ENCODE measurements around the gene PCDH15. TPM values are rescaled to one million over a fixed set of nuclear protein-coding genes. Genes with fewer than 3 reads are reported as not detected.

The PCDH15 gene
- total RNA-seq, 1 donor from 2014 or later, result not detected

- TF ChIP-seq CTCF (IDR thresholded peaks at IDR 0.05), result no peak
- H3K4me1 Mint-ChIP-seq (ENCODE audit: low read depth), result peaks cover 19% of the 10 kb centered on the region
- no peaks in the 10 kb centered on the region for H3K27me3 Mint-ChIP-seq (ENCODE audit: low read depth)
- no peak overlapping the region for H3K4me3 Mint-ChIP-seq (ENCODE audit: unreplicated experiment)
- H3K9me3 Mint-ChIP-seq (ENCODE audit: low read depth), result peaks cover 8% of the 10 kb centered on the region
- no peak overlapping the region for H3K27ac Mint-ChIP-seq (ENCODE audit: unreplicated experiment)
- DNase-seq (ENCODE audit: low spot score), result no peak
- no peaks in the 10 kb centered on the region for H3K36me3 Mint-ChIP-seq (ENCODE audit: low read depth)
These were observed 676.7 kb downstream of the PCDH15 start for GRCh38 chr10:54124209-54124885.

- Mint-ChIP-seq H3K27ac (ENCODE audit: unreplicated experiment) (no peak overlapping the region), H3K4me3 (ENCODE audit: unreplicated experiment) (no peak overlapping the region), H3K27me3 (ENCODE audit: low read depth) (peaks cover under 1% of the 10 kb centered on the region), H3K4me1 (ENCODE audit: low read depth) (peaks cover 19% of the 10 kb centered on the region), H3K36me3 (ENCODE audit: low read depth) (no peaks in the 10 kb centered on the region), H3K9me3 (ENCODE audit: low read depth) (peaks cover 8% of the 10 kb centered on the region)
- DNase-seq (ENCODE audit: low spot score), result no peak
- TF ChIP-seq CTCF (IDR thresholded peaks at IDR 0.05), result no peak
These were observed 680.2 kb downstream of the PCDH15 start for GRCh38 chr10:54120806-54121205.

- Mint-ChIP-seq H3K4me3 (ENCODE audit: unreplicated experiment) (no peak overlapping the region), H3K4me1 (ENCODE audit: low read depth) (no peaks in the 10 kb centered on the region), H3K9me3 (ENCODE audit: low read depth) (peaks cover 3% of the 10 kb centered on the region), H3K36me3 (ENCODE audit: low read depth) (no peaks in the 10 kb centered on the region), H3K27ac (ENCODE audit: unreplicated experiment) (no peak overlapping the region), H3K27me3 (ENCODE audit: low read depth) (peaks cover 1% of the 10 kb centered on the region)
- DNase-seq (ENCODE audit: low spot score), result no peak
- TF ChIP-seq CTCF (IDR thresholded peaks at IDR 0.05), result no peak
These were observed 692.1 kb downstream of the PCDH15 start for GRCh38 chr10:54108961-54109360.

- Mint-ChIP-seq H3K4me3 (ENCODE audit: unreplicated experiment) (no peak overlapping the region), H3K27ac (ENCODE audit: unreplicated experiment) (no peak overlapping the region), H3K27me3 (ENCODE audit: low read depth) (no peaks in the 10 kb centered on the region), H3K4me1 (ENCODE audit: low read depth) (no peaks in the 10 kb centered on the region), H3K36me3 (ENCODE audit: low read depth) (no peaks in the 10 kb centered on the region), H3K9me3 (ENCODE audit: low read depth) (peaks cover 6% of the 10 kb centered on the region)
- DNase-seq (ENCODE audit: low spot score), result no peak
- TF ChIP-seq CTCF (IDR thresholded peaks at IDR 0.05), result no peak
These were observed 704.1 kb downstream of the PCDH15 start for GRCh38 chr10:54096892-54097291.

- Mint-ChIP-seq H3K36me3 (ENCODE audit: low read depth) (no peaks in the 10 kb centered on the region), H3K9me3 (ENCODE audit: low read depth) (no peaks in the 10 kb centered on the region), H3K4me1 (ENCODE audit: low read depth) (no peaks in the 10 kb centered on the region), H3K27me3 (ENCODE audit: low read depth) (no peaks in the 10 kb centered on the region), H3K4me3 (ENCODE audit: unreplicated experiment) (no peak overlapping the region), H3K27ac (ENCODE audit: unreplicated experiment) (no peak overlapping the region)
- TF ChIP-seq CTCF (IDR thresholded peaks at IDR 0.05), result no peak
- DNase-seq (ENCODE audit: low spot score), result no peak
These were observed 706.7 kb downstream of the PCDH15 start for GRCh38 chr10:54094321-54094720.
